Stimulated activated CD8-positive, alpha-beta memory T cell treated with anti-CD3 and anti-CD28 coated beads, Interleukin-4, amount 100 ng/mL, for 24 hours (primary cell): Measurements from ENCODE around the gene LRRK1.
A peak's percentile ranks its signal among the peaks of the same experiment; 100 is the strongest.

Experiments
- DNase-seq: peaks from one replicate; pipeline ENCODE4 v3.0.0-alpha.2; 2020; ENCODE audit warnings: low read depth

The LRRK1 gene

GRCh38 chr15:100918690-100919480, at the start of gene LRRK1:
LRRK1 (plus strand) TSS chr15:100919357; CDS start chr15:100924633, 5,276 bp downstream.
- DNase-seq: no peak

GRCh38 chr15:100873029-100873677, 46.0 kb upstream of the LRRK1 start:
- DNase-seq: peak; percentile 25

GRCh38 chr15:100875495-100875894, 43.7 kb upstream of the LRRK1 start:
- DNase-seq: no peak

- DNase-seq: no peak
Measured at GRCh38 chr15:100875976-100876375, 43.2 kb upstream of the LRRK1 start.

- DNase-seq: no peak
Measured at GRCh38 chr15:100877551-100877950, 41.6 kb upstream of the LRRK1 start.

- DNase-seq: no peak
Measured at GRCh38 chr15:100878130-100878529, 41.0 kb upstream of the LRRK1 start.

GRCh38 chr15:100878648-100879047, 40.5 kb upstream of the LRRK1 start:
- DNase-seq: no peak

GRCh38 chr15:100879061-100879463, 40.1 kb upstream of the LRRK1 start:
- DNase-seq: no peak

GRCh38 chr15:100879464-100880138, 39.6 kb upstream of the LRRK1 start, which contains the start of gene ALDH1A3:
ALDH1A3 (plus strand) TSS chr15:100879831; CDS start chr15:100879908, 77 bp downstream.
- DNase-seq: peak; percentile 13

GRCh38 chr15:100880139-100880896, 38.8 kb upstream of the LRRK1 start:
- DNase-seq: no peak

- no peak for DNase-seq
Measured at GRCh38 chr15:100880897-100881242, 38.3 kb upstream of the LRRK1 start.

GRCh38 chr15:100881573-100882336, 37.4 kb upstream of the LRRK1 start:
- no peak for DNase-seq

GRCh38 chr15:100885116-100885515, 34.0 kb upstream of the LRRK1 start:
- DNase-seq: no peak

GRCh38 chr15:100885811-100886210, 33.3 kb upstream of the LRRK1 start:
- DNase-seq: no peak

- DNase-seq: no peak
Measured at GRCh38 chr15:100887211-100887913, 31.8 kb upstream of the LRRK1 start.

- no peak for DNase-seq
Measured at GRCh38 chr15:100889385-100890050, 29.6 kb upstream of the LRRK1 start.

GRCh38 chr15:100890051-100890720, 29.0 kb upstream of the LRRK1 start:
- DNase-seq: no peak

GRCh38 chr15:100890850-100891249, 28.3 kb upstream of the LRRK1 start:
- no peak for DNase-seq

GRCh38 chr15:100891307-100892012, 27.7 kb upstream of the LRRK1 start:
- DNase-seq: no peak
